ENCODE results near the gene ARMC9.
"Not testable (repeated sequence)": the region's sequence is repeated elsewhere in the genome, so short reads cannot be mapped to it uniquely, and the experiment has no call there.

ARMC9 gene

GRCh38 chr2:231405601-231406367 lies 207.4 kb downstream of the ARMC9 start:
- H3K4me3 ChIP-seq (ENCODE audit: low read depth, low read length) = not testable (repeated sequence)
- TF ChIP-seq, protein P1, sequence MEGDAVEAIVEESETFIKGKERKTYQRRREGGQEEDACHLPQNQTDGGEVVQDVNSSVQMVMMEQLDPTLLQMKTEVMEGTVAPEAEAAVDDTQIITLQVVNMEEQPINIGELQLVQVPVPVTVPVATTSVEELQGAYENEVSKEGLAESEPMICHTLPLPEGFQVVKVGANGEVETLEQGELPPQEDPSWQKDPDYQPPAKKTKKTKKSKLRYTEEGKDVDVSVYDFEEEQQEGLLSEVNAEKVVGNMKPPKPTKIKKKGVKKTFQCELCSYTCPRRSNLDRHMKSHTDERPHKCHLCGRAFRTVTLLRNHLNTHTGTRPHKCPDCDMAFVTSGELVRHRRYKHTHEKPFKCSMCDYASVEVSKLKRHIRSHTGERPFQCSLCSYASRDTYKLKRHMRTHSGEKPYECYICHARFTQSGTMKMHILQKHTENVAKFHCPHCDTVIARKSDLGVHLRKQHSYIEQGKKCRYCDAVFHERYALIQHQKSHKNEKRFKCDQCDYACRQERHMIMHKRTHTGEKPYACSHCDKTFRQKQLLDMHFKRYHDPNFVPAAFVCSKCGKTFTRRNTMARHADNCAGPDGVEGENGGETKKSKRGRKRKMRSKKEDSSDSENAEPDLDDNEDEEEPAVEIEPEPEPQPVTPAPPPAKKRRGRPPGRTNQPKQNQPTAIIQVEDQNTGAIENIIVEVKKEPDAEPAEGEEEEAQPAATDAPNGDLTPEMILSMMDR (IDR thresholded peaks at IDR 0.05; ENCODE audit: borderline replicate concordance, insufficient read depth, low read depth, low read length) = peak; percentile 26; the same call in 1 of the 2 replicates

- not testable (repeated sequence) for H3K4me3 ChIP-seq (ENCODE audit: low read depth, low read length)
Observed at GRCh38 chr2:231407686-231408085, 209.3 kb downstream of the ARMC9 start.

GRCh38 chr2:231408304-231408703 lies 209.9 kb downstream of the ARMC9 start:
- not testable (repeated sequence) for H3K4me3 ChIP-seq (ENCODE audit: low read depth, low read length)

DNA sequence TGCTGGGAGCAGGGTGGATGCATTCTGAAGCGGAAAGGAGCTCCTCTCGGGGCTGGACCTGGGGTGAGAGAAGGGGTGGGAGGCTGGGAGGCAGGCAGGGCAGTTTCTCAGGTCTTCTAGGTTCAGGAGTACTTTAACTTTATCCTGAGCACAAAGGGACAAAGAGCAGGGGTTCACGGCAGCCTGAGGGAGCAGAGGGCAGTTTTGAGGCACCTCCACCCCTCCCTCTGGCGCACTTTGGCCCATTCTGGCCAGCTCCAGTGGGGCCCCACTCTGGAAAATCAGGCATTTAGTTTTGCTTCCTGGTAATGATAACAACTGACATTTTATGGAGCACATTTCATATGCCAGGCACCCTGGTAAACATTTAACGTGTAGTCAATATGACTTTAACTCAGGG lies 211.3 kb downstream of the ARMC9 start:
- TF ChIP-seq, protein P1 (IDR thresholded peaks at IDR 0.05; ENCODE audit: borderline replicate concordance, insufficient read depth, low read depth, low read length) = no peak
- no peak overlapping the region for H3K4me3 ChIP-seq (ENCODE audit: low read depth, low read length)

- no peak overlapping the region for H3K4me3 ChIP-seq (ENCODE audit: low read depth, low read length)
- TF ChIP-seq, protein P1 (IDR thresholded peaks at IDR 0.05; ENCODE audit: borderline replicate concordance, insufficient read depth, low read depth, low read length) = peak; percentile 55; the same call in 1 of the 2 replicates
Observed at GRCh38 chr2:231410293-231411004, 212.0 kb downstream of the ARMC9 start.

DNA sequence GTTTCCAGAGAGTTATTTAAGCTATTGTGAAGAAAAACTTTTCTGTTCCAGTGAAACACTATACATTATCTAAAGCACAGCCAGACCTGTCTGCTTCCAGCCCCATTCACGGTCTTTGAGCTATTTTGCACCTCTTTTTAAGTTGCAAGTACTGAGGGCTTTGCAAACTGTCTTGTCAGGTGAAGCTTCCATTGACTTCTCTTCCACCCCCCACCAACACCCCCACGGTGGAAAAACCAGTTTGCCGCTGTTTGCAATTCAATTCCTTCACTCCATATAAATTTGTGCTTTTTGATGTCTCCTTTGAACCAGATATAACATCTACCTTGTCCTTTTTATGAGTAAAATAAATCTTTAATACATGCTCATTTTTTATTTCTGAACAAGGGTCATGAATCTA lies 212.8 kb downstream of the ARMC9 start:
- no peak overlapping the region for H3K4me3 ChIP-seq (ENCODE audit: low read depth, low read length)

DNA sequence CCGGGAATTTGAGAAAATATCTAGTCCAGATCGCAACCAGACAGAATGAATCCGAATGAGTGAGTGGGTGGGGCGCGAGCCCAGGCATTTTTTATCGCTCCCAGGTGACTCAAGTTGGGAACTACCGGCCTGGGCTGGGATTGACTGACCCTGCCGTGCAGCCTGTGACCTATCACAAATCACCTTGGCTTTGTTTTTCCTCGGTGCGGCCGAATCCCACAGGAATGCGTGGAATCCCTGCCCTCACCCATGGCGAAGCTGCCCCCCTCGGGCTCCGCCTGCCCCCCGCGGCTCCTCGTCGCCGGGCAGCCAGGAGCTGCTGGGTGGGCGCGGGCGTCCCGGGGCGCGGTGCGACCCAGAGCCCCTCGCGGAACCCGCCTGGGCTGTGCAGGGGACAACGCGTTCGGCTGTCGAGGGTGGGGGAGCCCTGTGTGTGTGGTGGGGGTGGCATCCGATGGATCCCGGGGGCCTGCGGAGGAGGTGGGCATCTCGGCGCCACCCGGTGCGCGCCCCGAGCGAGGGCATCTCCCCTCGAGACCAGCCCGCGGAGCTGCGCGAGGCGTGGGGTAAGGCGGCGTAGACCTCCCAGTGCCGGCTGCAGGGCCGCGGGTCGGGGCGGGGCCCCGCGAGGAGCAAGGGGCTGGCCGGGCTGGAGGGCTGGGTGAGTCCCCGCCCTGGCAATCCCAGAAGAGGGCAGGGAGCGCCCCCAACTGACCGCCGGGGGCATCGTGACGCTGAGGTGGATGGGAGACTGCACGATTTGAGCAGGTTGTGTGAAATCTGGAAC lies 213.6 kb downstream of the ARMC9 start:
- H3K4me3 ChIP-seq (ENCODE audit: low read depth, low read length) = peak overlapping the region; percentile 66
- TF ChIP-seq, protein P1 (IDR thresholded peaks at IDR 0.05; ENCODE audit: borderline replicate concordance, insufficient read depth, low read depth, low read length) = peak; percentile 98

More for the DNA sequence above, 212.8 kb downstream of the ARMC9 start:
- TF ChIP-seq, protein P1 (IDR thresholded peaks at IDR 0.05; ENCODE audit: borderline replicate concordance, insufficient read depth, low read depth, low read length) = no peak

Measured in GM12875 (cell line).